Measurements from ENCODE around the gene CLDN22.

The CLDN22 gene

DNA sequence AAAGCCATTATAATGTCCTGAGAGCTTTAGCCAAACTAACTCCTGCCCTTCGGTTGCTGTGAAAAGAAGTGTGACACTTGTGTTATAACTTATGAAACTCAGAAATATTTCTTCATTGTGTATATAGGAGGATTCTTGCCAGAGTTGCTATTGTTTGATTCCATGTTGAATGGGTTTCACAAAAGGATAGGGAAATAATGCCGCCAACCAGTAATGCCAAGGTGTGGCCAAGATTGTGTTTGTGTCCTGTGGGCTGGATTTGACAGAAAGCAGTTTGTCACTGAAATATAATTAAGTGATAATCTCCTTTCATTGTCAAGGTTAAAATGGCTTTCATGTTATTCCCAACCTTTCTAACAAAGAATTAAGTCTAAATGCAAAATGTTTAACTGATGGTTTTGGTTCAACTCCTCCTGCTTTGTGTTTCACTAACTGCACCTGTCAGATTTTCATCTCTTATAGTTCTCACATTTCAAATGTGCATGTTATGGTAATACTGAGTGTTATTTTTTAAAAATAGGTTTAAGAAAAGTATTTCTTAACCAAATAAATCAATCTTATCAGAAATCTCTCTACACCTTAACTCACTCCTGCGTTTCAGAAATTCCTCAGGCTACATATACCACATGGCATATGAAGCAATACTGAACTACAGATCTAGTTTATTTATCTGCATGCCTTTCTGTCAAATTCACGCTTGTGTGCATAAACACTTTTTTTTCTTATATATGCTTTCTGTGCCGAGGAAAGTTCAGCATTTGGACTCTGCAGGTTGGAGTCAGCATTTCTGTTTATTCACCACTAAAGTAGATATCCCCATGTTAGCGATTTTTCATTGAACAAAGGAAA, at the start of gene CLDN22:
TSS of gene CLDN22 (minus strand) at position 66 of the 849 bp plus-strand sequence. CDS start at position 8, 58 bp downstream.
- no peak for DNase-seq

DNA sequence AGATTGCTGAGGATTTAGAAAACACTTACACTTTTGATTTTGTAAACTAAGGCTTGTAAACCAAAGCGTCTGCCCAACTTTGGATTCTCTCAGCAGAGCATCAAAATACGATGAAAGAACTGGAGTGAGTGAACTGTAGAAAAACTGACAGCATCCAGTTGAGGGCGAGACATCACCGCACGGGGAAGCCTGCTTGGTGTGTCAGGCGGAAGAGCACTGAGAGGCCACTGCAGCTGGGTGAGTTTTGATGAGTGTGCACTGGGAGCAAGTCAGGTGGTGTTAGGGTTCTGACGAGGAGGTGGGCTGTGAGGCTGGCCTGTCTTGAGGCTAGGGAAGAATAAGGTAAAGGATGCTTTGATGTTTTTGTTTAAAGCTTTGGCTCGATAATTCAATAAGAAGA, 49.0 kb upstream of the CLDN22 start:
- DNase-seq = no peak

DNA sequence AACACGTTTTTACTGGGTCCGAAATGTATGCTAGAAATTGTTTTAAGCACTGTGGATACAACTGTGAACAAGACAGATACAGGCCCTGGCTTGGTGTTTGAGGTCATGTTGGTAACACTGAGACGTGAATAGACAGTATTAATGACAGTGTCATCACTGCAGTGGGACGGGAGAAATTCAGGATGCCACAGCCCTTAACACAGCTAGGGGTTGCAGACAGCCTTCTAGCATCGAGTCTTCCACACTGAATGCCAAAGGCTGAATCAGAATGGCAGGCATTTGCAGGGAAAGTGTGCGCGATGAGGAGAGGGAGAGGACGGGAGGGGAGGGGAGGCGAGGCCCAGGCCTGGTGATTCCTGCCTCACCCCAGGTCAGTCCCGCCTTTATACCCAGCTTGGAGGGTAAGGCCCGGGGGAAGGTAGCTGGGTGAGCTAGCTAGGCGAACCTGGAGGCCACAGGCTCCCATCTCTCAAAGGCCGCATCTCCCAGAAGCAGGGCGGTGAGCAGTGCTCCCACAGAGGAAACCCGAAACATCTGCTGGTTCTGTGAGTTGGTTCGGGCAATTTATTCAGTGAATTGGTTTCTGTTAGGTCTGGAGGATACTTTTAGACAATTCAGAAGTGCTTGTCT, 46.2 kb upstream of the CLDN22 start:
- no peak for DNase-seq

DNA sequence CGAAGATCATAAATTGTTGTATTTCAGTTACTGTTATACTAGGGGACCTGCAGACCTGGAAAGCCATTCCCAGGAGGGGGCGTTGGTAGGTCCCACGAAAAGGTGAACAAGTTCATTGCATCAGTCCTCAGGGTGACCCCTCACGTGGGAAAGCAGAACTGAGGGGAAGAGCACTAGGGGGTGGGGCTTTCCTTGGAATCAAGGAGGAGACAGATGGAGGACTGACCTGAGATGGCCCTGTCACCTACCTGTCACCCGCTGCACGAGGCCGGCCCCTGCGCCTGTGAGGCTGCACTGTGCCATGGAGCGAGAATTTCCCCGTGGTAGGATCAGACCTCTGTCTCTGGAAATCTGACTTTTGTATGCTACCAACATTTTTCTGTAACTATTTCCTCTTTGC, 43.9 kb upstream of the CLDN22 start:
- no peak for DNase-seq

DNA sequence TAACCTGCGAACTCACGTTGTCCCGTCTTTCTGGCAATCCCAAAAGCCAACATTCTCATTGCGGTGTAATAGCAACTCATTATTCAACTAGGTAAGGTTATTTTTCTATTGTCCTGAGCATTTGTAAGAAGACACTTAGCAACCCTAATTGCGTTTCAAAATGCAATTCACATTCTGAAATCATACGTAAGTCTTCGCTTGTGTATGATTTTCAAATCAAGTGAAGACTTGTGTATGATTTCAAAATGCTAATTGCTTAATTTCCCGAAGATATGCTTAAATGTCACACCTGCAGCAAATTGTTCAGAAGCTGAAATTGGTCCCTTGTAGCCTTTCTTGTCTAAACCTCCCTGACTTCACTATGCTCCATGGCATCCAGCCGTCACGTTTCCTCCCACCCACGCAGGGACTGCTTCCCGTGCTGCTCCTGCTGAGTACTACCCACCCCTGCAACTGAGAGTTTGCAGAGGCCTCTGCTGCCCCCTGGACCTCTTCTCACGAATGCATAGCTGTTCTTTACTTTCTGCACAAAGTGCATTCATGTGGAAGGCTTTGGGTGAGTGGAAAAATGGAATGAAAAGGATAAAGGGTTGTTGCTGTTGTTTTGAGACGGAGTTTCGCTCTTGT, 43.0 kb upstream of the CLDN22 start:
- DNase-seq = no peak

DNA sequence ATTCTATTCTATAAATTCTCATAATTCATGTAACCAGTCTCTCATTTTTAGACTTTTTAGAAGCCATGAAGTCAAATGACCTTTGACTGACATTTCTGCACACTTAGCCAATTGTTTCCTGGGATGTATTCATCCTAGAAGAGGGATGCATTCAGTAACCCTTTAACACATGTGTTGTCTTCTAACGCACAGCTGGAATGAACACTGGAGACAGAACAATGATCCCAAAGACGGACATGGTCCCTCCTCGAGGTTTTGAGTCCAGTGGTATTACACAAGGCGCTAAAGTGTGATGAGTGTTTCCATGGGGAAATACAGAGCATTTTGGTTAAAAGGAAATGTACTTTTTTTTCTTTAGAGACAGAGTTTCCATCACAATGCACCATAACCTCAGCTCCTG, 42.0 kb upstream of the CLDN22 start:
- no peak for DNase-seq

DNA sequence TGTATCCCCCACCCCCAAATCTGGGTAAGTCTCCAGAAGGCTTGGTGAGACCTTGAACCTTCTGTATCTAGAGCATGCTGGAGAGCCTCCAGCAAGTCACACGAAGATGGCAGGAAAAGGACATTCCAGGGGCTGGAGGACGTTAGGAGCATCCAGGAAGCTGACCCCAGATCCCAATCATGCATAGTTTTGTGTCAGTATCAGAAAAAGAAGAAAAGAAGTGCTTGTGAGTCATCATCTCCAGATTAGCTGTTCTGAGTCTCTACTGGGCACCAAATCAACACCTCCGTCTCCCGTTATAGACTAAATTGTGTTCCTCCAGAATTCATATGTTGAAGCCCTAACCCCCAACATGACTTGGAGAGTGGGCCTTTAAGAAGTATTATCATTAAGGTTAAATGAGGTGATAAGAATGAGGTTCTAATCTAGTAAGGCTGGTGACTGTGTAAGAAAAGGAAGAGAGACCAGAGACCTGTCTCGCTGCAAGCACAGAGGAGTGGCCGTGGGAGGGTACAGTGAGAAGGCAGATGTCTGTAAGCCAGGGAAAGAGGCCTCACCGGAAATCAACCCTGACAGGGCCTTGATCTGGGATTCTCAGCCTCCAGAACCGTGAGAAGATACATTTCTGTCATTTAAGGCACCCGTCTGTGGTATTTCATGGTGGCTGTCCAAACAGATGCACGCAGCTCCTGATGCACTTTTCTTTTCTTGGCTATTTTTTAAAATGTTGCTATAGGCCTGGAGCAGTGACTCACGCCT, 40.3 kb upstream of the CLDN22 start:
- no peak for DNase-seq

DNA sequence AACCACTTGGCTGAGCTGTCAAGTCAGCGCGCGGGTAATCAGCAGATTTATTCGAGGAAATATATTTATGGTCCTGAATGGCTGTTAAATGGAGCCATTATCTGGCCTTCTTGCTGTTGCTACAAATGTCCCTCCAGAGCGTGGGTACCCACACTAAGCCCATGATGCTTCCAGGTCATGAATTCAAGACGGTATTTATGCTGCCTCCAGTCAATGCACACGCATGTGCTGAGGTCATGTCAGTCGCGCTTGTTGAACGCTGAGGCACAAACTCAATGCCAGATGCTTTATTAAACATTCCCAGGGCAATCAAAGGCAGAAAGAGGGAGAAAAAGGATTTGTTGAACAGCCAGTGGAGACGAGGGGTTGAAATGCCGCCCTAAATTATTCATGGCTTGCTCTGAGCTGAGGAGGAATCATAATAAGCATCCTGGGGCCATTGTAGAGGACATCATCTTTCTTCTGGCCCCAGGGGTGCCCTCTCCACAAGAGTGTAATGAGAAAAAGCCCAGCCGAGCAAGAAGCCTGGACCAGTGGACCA, 38.2 kb upstream of the CLDN22 start:
- no peak for DNase-seq

DNA sequence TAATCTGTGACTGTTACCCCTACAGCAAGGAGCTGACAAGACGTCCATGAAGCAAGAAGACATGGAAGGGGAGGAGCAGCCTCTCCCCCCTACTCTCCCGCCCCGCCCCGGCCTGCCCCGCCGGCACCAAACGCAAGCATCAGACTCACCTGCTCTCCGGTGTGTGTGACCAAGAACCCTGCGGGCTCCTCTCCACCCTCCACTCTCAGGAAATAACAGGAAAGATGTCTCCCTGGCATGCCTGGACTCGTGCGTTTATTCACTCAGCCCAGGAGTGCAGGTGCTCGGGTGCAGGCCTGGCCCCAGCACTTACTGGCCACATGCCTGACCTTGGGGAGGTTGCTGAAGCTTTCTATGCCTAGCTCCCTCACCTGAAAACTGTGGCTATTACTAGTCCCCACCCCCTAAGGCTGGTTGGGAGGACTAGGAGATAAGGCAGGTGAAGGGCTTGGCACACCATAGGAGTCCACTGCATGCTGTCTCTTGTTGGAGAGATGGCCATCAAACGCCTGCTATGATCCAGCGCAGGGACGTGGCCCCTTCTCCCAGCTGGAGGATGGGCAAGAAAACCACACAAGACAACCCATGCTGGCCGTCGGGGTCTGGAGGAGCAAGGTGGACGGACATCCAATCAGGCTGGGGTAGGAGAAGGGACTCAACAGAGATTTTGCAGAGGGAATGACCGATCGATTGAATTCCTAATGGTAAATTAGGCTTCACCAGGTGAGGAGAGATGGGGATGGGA, 37.0 kb upstream of the CLDN22 start:
- DNase-seq = no peak

DNA sequence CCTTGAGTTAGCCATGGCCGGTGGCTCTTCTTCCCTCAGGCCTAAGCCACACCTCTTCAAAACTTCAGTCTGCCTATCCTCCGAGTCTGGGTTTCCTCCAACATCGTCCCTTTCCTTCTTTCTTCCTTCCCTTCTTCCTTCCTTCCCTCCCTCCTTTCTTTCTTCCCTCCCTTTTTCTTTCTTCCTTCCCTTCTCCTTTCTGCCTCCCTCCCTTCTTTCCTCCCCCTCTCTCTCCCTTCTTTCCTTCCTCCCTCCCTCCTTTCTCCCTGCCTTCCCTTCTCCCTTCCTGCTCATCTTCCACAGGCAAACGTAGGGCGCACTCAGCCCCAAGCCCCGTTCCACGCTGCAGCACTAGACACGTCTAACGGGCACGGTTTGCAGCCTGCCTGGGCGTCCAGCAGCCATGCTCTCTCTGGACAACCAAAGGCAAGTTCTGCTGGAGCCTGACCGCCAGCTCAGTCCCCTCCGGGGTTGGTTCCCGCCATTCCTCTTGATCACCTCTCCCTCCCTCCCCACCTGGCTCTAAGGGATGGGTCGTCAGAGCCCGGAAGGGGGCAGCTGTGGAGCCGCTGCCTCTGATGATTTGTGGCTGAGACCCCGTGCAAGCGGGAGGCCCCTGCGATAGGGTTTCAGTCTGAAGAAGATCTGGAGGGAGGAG, 36.2 kb upstream of the CLDN22 start:
- no peak for DNase-seq

DNA sequence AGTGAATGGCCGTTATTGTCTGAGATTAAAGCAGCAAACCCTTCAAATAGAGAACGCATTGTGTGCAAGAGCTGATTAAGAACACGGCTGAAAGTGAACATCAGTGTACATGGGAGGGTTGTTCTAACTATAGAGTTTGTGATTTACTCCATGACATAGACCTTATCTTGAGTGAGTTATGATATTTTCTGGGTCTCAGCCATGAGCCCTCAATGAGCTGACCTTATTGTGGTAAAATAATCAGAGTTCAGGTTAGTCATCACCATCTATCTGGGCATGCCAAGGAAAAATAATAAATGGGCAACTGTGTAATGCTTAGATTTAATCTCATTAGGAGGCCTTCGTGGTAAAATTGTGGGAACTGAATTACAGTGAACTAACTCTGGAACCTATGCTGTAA, 35.3 kb upstream of the CLDN22 start:
- no peak for DNase-seq

DNA sequence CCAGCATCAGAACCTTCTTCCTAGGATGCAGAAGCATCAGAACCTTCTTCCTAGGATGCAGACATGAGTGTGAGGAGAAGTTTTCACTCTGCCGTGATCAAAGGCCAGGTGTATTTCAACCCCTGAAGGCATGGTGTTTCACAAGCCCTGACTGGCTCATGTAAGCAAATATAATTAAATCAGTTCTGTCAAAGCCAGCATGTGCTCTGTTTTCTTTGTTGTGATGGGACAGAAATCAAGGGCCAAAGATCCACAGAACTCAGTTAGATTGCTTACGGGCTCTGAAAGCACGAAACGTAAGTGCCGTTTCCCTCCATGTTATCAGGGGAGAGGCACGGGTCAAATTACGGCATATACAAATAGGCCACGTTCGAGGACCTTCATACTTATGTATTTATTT, 34.1 kb upstream of the CLDN22 start:
- no peak for DNase-seq

DNA sequence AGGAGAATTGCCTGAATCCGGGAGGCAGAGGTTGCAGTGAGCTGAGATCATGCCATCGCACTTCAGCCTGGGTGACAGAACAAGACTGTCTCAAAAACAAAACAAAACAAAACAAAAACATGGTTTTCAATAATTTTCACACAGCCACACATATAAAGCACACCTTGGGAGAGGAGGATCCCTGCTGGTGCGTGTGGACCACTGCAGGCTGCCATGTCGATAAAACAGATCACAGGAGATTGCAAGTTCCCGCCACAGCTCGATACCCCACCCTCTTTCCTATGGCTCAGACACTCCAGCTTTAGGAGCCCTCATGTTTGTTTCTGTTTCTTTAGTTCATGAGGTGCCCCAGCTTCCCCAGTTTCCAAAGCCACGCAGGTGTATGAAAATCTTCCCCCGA, 33.5 kb upstream of the CLDN22 start:
- DNase-seq = no peak

DNA sequence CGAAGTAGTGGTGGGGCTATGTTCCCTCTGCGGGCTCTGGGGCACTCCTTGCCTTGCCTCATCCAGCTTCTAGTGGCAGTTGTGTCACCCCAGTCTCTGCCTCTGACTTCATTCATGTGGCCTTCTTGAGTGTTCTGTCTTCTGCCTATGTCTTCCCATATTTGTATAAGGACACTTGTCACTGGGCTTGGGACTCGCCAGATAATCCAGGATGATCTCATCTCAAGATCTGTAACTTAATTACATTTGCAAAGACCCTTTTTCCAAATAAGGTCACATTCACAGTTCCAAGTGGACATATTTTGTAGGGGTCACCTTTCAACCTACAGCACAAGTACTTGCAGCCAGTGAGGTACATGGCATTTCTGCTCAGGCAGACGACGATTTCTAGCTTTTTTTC, 32.5 kb upstream of the CLDN22 start:
- DNase-seq = no peak

DNA sequence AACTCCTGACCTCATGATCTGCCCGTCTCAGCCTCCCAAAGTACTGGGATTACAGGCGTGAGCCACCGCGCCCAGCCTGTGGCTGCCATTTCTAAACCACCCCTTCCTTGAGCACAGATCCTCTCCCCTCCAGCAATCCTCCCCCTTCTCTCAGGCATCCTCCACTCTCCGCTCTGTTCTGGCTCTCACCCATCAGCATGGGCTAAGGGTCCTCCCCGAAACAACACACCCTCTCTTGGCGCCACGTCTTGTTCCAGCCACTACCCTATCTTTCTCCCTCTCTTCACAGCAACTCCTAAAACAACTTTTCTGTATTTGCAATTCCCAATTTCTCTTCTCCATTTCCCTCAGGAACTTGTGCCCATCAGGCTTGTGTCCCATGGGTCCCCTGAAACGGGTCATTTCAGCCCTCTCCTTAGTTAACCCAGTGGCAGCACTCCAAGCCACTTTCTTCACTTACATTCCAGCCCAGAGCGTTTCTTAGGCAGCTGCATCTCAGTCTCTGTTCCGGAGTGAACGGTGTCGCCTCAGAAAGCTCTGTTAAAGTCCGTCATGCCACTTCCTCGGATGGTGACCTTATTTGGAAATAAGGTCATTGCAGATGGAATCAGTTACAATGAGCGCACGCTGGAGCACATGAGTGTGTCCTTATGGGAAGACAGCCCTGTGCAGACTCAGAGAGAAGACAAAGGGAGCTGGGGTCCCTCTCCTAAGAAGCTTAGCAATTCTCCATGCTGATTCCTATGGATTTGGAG, 30.4 kb upstream of the CLDN22 start:
- DNase-seq = no peak

DNA sequence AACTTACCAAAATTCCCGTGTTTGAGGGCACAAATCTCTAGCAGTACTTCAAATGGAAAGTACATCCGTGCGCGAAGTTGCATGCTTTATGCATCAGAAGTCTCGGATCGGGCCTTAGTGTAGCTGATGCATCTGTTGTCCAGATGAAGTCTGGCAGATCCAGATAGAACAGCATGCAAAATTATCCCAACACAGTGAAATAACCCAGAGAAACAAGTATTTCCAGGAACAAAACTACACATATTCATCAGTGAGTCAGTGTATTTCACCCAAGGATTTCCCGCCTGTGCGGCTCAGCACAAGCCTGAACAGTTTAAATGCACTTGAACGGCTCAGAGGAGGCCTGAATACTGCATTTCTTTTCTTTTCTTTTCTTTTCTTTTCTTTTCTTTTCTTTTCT, 29.6 kb upstream of the CLDN22 start:
- DNase-seq = no peak

DNA sequence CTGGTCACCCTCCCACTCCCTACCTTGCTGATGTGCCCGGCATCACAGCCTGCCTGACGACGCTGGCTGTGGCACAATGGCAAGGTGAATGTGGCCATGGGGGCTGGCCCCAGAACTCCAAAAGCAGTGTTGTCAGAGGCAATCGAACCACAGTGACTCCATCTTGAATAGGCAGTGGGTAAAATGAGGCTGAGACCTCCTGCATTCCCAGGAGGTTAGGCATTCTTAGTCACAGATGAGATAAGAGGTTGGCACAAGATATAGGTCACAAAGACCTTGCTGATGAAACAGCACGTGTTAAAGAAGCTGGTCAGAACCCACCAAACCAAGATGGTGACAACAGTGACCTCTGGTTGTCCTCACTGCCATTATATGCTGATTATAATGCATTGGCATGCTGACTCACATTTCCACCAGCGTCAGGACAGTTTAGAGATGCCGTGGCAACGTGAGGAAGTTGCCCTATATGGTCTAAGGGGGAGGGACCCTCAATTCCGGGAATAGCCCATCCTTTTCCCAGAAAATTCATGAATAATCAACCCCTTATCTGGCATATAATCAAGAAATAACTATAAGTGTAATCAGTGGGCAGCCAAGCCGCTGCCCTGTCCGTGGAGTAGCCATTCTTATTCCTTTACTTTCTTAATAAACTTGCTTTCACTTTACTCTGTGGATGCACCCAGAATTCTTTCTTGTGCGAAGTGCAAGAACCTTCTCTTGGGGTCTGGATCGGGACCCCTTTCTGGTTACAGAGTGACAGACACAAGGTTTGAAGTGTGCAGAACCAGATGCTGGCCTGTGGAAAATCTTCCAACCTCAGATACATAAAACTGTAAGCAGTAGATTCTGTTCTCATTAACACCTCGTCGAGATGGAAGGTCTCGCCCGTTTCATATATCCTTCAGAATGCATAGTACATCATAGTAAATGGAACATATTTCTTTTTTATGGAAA, 28.9 kb upstream of the CLDN22 start:
- no peak for DNase-seq

DNA sequence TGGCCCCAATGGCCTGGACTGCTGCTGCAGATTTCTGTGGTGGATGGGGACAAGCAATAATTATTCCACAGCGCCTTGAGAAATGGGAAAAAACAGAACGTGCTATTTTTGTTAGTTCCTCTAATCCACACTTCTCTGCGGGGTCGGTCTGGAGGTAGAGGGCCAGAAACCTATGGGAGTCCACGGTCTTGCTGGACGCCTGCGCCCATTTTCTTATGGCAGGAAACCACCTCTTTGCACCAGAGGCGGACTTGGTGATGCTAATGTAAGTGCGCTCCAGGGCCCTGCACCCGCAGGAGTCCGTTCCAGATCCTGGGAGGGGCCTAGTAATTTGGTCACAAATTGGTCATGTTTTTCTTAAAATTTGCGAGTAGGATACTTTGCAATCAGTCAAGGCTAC, 28.1 kb upstream of the CLDN22 start:
- DNase-seq = no peak

DNA sequence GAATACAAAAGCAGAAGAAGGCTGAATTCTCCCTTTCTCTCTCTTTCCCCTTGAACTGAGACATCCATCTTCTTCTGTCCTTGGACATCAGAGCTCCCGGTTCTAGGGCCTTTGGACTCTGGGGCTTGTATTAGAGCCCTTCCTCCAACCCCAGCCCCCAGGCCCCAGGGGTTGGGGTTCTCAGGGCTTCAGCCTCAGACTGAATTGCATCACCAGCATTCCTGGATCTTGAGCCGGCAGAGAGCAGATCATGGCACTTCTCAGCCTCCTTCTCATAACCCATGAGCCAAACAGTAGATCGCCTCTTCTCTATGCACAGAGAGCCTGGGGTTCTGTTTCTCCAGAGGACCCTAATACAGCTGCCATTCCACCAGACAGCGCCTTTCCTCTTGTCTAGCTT, 27.5 kb upstream of the CLDN22 start:
- no peak for DNase-seq

DNA sequence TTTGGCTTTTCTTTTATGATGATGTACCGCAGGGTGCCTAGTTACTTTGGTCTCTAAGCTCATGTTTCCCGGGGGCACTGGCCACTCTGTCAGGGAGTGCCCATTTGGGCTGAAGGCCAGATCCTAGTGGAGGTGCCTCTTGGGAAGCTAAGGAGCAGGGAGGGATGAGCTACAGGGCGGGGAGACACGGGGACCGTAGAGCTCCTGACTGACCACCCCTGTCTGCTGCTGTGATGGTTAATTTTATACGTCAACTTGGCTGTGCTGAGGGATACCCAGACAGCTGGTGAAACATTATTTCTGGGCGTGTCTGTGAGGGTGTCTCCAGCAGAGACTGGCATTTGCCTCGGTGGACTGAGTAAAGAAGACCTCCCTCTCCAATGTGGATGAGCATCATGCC, 27.1 kb upstream of the CLDN22 start:
- no peak for DNase-seq
